Daoy (cell line): Measurements from ENCODE around the gene FAR1. TPM values are rescaled to one million over a fixed set of nuclear protein-coding genes. Genes with fewer than 3 reads are reported as not detected.
A peak's percentile ranks its signal among the peaks of the same experiment; 100 is the strongest.

Source experiments
- DNase-seq: peaks from one replicate; pipeline ENCODE4 v3.0.0-alpha.2; 2015; ENCODE audit warnings: low read depth
- total RNA-seq: library from RNA; depleted of rRNA; stranded (reverse); fragments of >200 nt; shearing (Covaris generic); gene quantifications from 2 replicates; pipeline ENCODE4 v1.2.3, GENCODE V29; 2014

The FAR1 gene
- total RNA-seq, 1 experiment from 2014 or later: 47.1 TPM

GRCh38 chr11:13669544-13670488, 1.3 kb downstream of the FAR1 start:
- DNase-seq: peak; percentile 2

GRCh38 chr11:13672576-13673210, 4.2 kb downstream of the FAR1 start:
- no peak for DNase-seq

- no peak for DNase-seq
Measured at GRCh38 chr11:13674799-13675509, 6.5 kb downstream of the FAR1 start.

- no peak for DNase-seq
Measured at GRCh38 chr11:13676576-13676975, 8.1 kb downstream of the FAR1 start.

DNA sequence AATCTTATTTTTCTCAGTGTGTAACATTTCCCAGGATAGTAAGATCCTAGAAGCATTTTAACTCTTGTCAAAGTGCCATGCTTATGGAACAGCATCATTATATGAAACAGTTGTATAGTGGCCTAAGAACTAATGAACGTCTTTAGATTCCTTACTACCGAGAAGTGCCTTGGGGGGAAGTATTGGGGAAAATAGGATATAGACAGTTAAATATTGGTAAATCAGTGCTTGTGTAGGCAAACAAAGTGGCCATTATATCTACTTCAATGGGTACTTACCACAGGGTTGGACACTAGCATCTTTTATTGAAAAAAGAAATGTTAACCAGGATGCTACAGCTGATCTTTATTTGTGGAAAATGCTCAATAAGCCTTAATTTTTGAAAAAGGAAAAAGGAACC, 11.3 kb downstream of the FAR1 start:
- no peak for DNase-seq

GRCh38 chr11:13680501-13681264, 12.2 kb downstream of the FAR1 start:
- DNase-seq: no peak

DNA sequence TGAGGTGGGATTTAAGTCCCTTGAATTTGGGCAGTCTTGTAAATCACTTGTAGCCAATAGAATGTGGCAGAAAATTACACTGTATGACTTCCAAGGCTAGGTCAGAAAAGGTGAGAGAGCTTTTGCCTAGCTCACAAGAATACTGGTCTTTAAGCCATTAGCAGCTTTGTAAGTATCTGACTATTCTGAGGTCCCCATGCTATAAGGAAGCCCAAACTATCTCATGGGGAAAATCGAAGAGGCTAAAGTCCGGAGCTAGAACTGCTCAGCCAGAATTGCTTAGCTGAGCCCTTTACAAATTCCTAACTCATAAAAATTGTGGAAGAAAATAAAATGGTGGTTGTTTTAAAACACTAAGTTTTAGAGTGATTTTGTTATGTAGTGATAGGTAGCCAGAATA, 13.0 kb downstream of the FAR1 start:
- DNase-seq: no peak

GRCh38 chr11:13682212-13682611, 13.7 kb downstream of the FAR1 start:
- DNase-seq: no peak

DNA sequence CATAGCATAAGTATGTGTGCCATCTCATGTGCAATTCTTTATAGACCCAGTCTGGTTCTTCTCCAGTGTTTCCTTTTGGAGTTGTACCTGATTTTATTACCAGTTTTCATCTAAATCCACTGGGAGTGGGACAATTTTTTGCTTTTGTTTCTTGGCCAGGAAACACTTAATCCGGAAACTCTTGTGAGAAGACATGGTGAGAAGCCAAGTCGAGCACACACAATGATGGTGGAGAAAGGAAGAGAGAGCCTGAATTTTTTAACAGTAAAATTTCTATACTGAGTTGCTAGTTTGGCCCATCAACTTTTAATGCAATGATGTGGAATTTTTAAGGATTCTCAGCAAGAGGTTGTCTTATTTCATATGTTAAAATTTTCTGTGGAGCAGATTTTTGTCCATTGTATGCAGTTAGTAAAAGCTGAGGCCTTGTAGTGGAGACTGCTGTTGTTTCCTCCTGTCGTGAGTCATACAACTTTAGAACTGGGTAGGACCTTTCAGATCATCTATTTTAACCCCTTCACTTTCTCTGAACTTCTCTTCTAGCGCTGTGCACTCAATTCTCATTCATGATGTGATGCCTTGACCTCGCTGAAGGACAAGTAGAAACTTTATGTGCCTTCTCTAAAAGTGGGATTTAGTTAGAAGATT, 17.1 kb downstream of the FAR1 start:
- DNase-seq: no peak

- DNase-seq: no peak
Measured at GRCh38 chr11:13686776-13687175, 18.3 kb downstream of the FAR1 start.

GRCh38 chr11:13687271-13687670, 18.8 kb downstream of the FAR1 start:
- DNase-seq: no peak

GRCh38 chr11:13691286-13691899, 22.9 kb downstream of the FAR1 start:
- no peak for DNase-seq

DNA sequence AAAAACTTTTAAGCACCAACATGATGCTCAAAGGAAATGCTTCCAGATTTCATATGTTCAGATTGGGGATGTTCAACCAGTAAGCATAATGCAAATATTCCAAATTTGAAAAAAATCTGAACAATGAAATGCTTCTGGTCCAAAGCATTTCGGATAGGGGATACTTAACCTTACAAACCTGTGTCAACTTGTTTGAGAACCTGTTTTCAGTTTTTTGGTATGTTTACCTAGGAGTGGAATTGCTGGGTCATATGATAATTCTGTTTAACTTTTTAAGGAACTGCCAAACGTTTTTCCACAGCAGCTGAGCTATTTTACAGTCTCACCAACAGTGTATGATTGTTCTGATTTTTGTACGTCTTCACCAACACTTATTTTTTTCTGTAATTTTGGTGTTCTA, 23.7 kb downstream of the FAR1 start:
- no peak for DNase-seq

GRCh38 chr11:13694115-13694514, 25.6 kb downstream of the FAR1 start:
- no peak for DNase-seq

DNA sequence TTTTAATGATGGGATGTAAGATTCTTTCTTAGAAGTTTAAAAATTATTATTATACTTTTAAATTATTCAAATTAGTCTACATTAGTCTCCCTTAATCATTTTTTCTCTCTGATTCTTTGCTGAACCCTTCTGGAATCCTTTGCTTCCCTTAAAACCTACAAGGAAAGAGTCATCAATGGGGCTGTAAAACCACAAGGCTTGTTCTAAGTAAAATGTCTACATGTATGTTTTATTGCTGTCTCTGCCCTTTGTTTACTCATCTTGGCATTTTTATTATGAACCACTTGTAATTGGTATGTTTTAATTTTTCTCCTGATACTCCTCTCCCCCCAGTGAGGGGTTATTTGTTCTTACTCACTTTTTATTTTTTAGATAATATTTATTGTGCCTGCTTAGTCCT, 27.4 kb downstream of the FAR1 start:
- DNase-seq: no peak

DNA sequence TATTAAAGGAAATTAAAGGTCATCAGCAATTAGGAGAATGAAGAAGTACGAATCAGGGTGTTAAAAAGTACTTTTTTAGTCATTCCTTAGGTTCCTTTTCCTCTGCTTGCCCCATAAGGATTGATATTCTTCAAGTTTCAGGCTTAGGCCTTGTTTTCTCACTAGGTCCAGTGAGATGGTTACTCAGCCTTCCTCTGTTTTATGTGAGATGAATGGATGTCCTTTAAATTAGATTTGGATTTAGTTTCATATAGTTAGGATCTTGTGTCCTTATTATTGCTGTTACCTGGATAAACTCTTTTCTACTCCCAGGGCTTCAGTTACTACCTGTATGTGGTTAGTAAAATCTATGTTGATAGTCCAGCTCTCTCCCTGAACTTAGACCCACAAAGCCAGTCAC, 29.2 kb downstream of the FAR1 start:
- no peak for DNase-seq

GRCh38 chr11:13698132-13698531, 29.7 kb downstream of the FAR1 start:
- no peak for DNase-seq

DNA sequence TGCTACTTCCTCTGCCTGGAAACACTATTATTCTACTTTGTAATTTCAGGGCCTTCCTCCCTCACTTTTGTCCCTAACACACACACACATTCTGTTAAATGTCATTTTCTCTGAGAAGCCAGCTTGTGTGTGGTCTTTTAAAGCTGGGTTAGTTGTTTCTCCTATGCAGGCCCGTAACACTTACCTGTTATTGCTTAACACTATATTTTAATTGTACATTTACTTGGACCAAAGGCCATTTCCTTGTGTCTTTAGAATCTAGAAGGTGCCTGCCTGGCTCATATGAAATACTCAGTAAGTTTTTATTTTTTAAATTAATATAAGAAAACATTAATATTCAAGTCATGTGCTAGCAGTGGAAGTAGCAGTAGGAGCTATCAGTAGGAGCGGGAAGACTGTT, 30.6 kb downstream of the FAR1 start:
- no peak for DNase-seq

GRCh38 chr11:13699870-13700269, 31.4 kb downstream of the FAR1 start:
- DNase-seq: no peak

- DNase-seq: no peak
Measured at GRCh38 chr11:13701506-13701905, 33.0 kb downstream of the FAR1 start.

GRCh38 chr11:13702071-13702470, 33.6 kb downstream of the FAR1 start:
- DNase-seq: no peak
